Glomerular visceral epithelial cell (primary cell): ENCODE measurements around the gene MYH7B.

Experiments
- DNase-seq: peaks from one replicate; pipeline ENCODE4 v3.0.0-alpha.2; 2016; ENCODE audit errors: extremely low spot score

The MYH7B gene

GRCh38 chr20:34977365-34978091 is 21.9 kb downstream of the MYH7B start:
- no peak for DNase-seq

- DNase-seq, result no peak
These were observed 22.6 kb downstream of the MYH7B start for GRCh38 chr20:34978092-34978744.

- DNase-seq, result no peak
These were observed 23.9 kb downstream of the MYH7B start for GRCh38 chr20:34979366-34980153.

- no peak for DNase-seq
These were observed 25.0 kb downstream of the MYH7B start for GRCh38 chr20:34980543-34981233.

- DNase-seq, result no peak
These were observed 26.8 kb downstream of the MYH7B start for GRCh38 chr20:34982270-34983088.

- DNase-seq, result no peak
These were observed 27.6 kb downstream of the MYH7B start for GRCh38 chr20:34983089-34983820.

- DNase-seq, result no peak
These were observed 28.5 kb downstream of the MYH7B start for GRCh38 chr20:34983995-34984735.

GRCh38 chr20:34984756-34985261 is 29.1 kb downstream of the MYH7B start:
- no peak for DNase-seq

- DNase-seq, result no peak
These were observed 30.0 kb downstream of the MYH7B start for GRCh38 chr20:34985461-34986310.

- DNase-seq, result no peak
These were observed 30.9 kb downstream of the MYH7B start for GRCh38 chr20:34986311-34987287.

- no peak for DNase-seq
These were observed 31.9 kb downstream of the MYH7B start for GRCh38 chr20:34987288-34988190.

- DNase-seq, result no peak
These were observed 32.5 kb downstream of the MYH7B start for GRCh38 chr20:34988191-34988540.

GRCh38 chr20:34989118-34989517 is 33.5 kb downstream of the MYH7B start:
- no peak for DNase-seq

GRCh38 chr20:34989670-34990069 is 34.0 kb downstream of the MYH7B start:
- DNase-seq, result no peak

- DNase-seq, result no peak
These were observed 34.6 kb downstream of the MYH7B start for GRCh38 chr20:34990231-34990630.

GRCh38 chr20:34990661-34991214 is 35.1 kb downstream of the MYH7B start:
- no peak for DNase-seq
